Spleen (tissue), 7 donors: ENCODE measurements around the gene FABP7.

Experiments
- CTCF ChIP-seq, 11 experiments: fragments of 200-600 bp in 7 of 11; fragments of 450-650 bp in 4 of 11; sonication (generic) in 4 of 11; IDR thresholded peaks in 8 of 11; conservative IDR thresholded peaks in 3 of 11; 1 replicate in 7 of 11; 2 replicates in 4 of 11; pipeline versions ENCODE4 v1.4.0 to v1.8.0; 2016 to 2021; ENCODE audit warnings: antibody characterized with exemption in 11 of 11, inconsistent platforms in 4 of 11, mild to moderate bottlenecking in 1 of 11
- POLR2A ChIP-seq, 3 donors: fragments of 450-650 bp; IDR thresholded peaks; one replicate each; pipeline ENCODE4 v1.5.1; 2017; ENCODE audit warnings: antibody characterized with exemption in 3 of 3, mild to moderate bottlenecking in 1 of 3
- POLR2AphosphoS5 ChIP-seq, 3 donors: sonication (generic); formaldehyde crosslinking; IDR thresholded peaks; one replicate each; pipeline ENCODE4 v1.5.1; 2017; ENCODE audit warnings: antibody characterized with exemption in 3 of 3
- donor health status: DM: no; HTN: no; CAD: no; lungs with moderate emphysema.
- donor health status: DM: no; HTN: no; CAD: no.
- donor health status: DM: no; HTN: no; CAD: no.

- no peak for TF ChIP-seq CTCF (IDR thresholded peaks at IDR 0.05 in 8 of 11, conservative IDR thresholded peaks at IDR 0.05 in 3 of 11)
- TF ChIP-seq POLR2AphosphoS5 (IDR thresholded peaks at IDR 0.05) = no peak
- TF ChIP-seq POLR2A (IDR thresholded peaks at IDR 0.05) = no peak
Measured at GRCh38 chr6:122746688-122747087, 32.8 kb upstream of the FABP7 start.
